H9 (cell line): ENCODE measurements around the gene SLC49A4. TPM values are rescaled to one million over a fixed set of nuclear protein-coding genes. Genes with fewer than 3 reads are reported as not detected.

Experiments
- DNase-seq: peaks from one replicate; pipeline ENCODE4 v3.0.0-alpha.2; 2017
- H2AFZ ChIP-seq: one replicate; pipeline ENCODE4 v1.6.1; 2013; ENCODE audit warnings: mild to moderate bottlenecking, low read length, control low read depth, moderate library complexity
- H2AK5ac ChIP-seq: 2 replicates; pipeline ENCODE4 v1.6.1; 2013; ENCODE audit warnings: low read length, control low read depth, mixed read lengths; ENCODE audit not compliant: insufficient read length
- H2BK120ac ChIP-seq: one replicate; pipeline ENCODE4 v1.6.1; 2013; ENCODE audit warnings: low read depth, mild to moderate bottlenecking, low read length, control low read depth, inconsistent platforms; ENCODE audit not compliant: poor library complexity, severe bottlenecking
- H2BK12ac ChIP-seq: 2 replicates; pipeline ENCODE4 v1.6.1; 2013; ENCODE audit warnings: low read length, control low read depth, mixed read lengths, low read depth; ENCODE audit not compliant: insufficient read length
- H2BK15ac ChIP-seq: 2 replicates; pipeline ENCODE4 v1.6.1; 2013; ENCODE audit warnings: low read depth, low read length, control low read depth
- H2BK20ac ChIP-seq: one replicate; pipeline ENCODE4 v1.6.1; 2013; ENCODE audit warnings: low read depth, mild to moderate bottlenecking, low read length, control low read depth, inconsistent platforms; ENCODE audit not compliant: poor library complexity, severe bottlenecking
- H2BK5ac ChIP-seq: 2 replicates; pipeline ENCODE4 v1.6.1; 2013; ENCODE audit warnings: low read length, control low read depth, mixed read lengths; ENCODE audit not compliant: insufficient read length
- H3K14ac ChIP-seq: 2 replicates; pipeline ENCODE4 v1.6.1; 2013; ENCODE audit warnings: low read length, control low read depth; ENCODE audit not compliant: insufficient read depth
- H3K18ac ChIP-seq: 2 replicates; pipeline ENCODE4 v1.6.1; 2013; ENCODE audit warnings: low read depth, mild to moderate bottlenecking, mixed read lengths, low read length, control low read depth; ENCODE audit not compliant: insufficient read length
- H3K23ac ChIP-seq: 2 replicates; pipeline ENCODE4 v1.6.1; 2013; ENCODE audit warnings: low read length, control low read depth, mixed read lengths, low read depth; ENCODE audit not compliant: insufficient read length
- H3K23me2 ChIP-seq: 2 replicates; pipeline ENCODE4 v1.6.1; 2013; ENCODE audit warnings: low read depth, mild to moderate bottlenecking, mixed read lengths, low read length, control low read depth; ENCODE audit not compliant: insufficient read length, poor library complexity, severe bottlenecking
- H3K27ac ChIP-seq: 2 replicates; pipeline ENCODE4 v1.5.1; 2013; ENCODE audit warnings: low read length, control low read depth, mixed read lengths, low read depth; ENCODE audit not compliant: insufficient read length
- H3K27me3 ChIP-seq: 2 replicates; pipeline ENCODE4 v1.6.1; 2013; ENCODE audit warnings: low read length, control low read depth, inconsistent platforms; ENCODE audit not compliant: insufficient read depth
- H3K4ac ChIP-seq: 2 replicates; pipeline ENCODE4 v1.6.1; 2013; ENCODE audit warnings: low read depth, mild to moderate bottlenecking, control low read depth, inconsistent platforms, low read length, moderate library complexity
- H3K4me1 ChIP-seq: 2 replicates; pipeline ENCODE4 v1.6.1; 2013; ENCODE audit warnings: low read length, control low read depth, inconsistent platforms; ENCODE audit not compliant: insufficient read depth
- H3K4me2 ChIP-seq: 2 replicates; pipeline ENCODE4 v1.6.1; 2013; ENCODE audit warnings: low read length, control low read depth, mixed read lengths; ENCODE audit not compliant: insufficient read length, insufficient read depth
- H3K56ac ChIP-seq: 2 replicates; pipeline ENCODE4 v1.6.1; 2013; ENCODE audit warnings: low read depth, mild to moderate bottlenecking, mixed read lengths, low read length, control low read depth; ENCODE audit not compliant: insufficient read length
- H3K79me1 ChIP-seq: 2 replicates; pipeline ENCODE4 v1.6.1; 2013; ENCODE audit warnings: low read depth, mild to moderate bottlenecking, moderate library complexity, low read length, control low read depth, inconsistent platforms; ENCODE audit not compliant: insufficient read depth, poor library complexity, severe bottlenecking
- H3K79me2 ChIP-seq: 2 replicates; pipeline ENCODE4 v1.6.1; 2013; ENCODE audit warnings: low read length, control low read depth, inconsistent platforms; ENCODE audit not compliant: insufficient read depth
- H3K9ac ChIP-seq: 2 replicates; pipeline ENCODE4 v1.6.1; 2013; ENCODE audit warnings: low read length, control low read depth, mixed read lengths; ENCODE audit not compliant: insufficient read length; ENCODE audit errors: extremely low read depth
- H3K9me3 ChIP-seq: one replicate; pipeline ENCODE4 v1.6.1; 2013; ENCODE audit warnings: low read depth, low read length, inconsistent platforms; ENCODE audit not compliant: control insufficient read depth
- H3T11ph ChIP-seq: one replicate; pipeline ENCODE4 v1.6.1; 2013; ENCODE audit warnings: mild to moderate bottlenecking, low read length, control low read depth, inconsistent platforms
- H4K20me1 ChIP-seq: one replicate; pipeline ENCODE4 v1.6.1; 2013; ENCODE audit not compliant: control insufficient read depth, insufficient read length, insufficient read depth
- H4K5ac ChIP-seq: 2 replicates; pipeline ENCODE4 v1.6.1; 2013; ENCODE audit warnings: low read depth, mild to moderate bottlenecking, mixed read lengths, low read length, control low read depth; ENCODE audit not compliant: insufficient read length
- H4K8ac ChIP-seq: replicated peaks from 2 replicates; pipeline ENCODE4 v1.6.1; 2013; ENCODE audit warnings: low read length, control low read depth, mixed read lengths, low read depth; ENCODE audit not compliant: insufficient read length
- H4K91ac ChIP-seq: 2 replicates; pipeline ENCODE4 v1.6.1; 2013; ENCODE audit warnings: low read depth, mild to moderate bottlenecking, moderate library complexity, mixed read lengths, low read length, control low read depth; ENCODE audit not compliant: insufficient read length
- H3K27ac Mint-ChIP-seq, 3 experiments: 2 replicates in 2 of 3; 3 replicates in 1 of 3; pipeline ENCODE4 v1.8.0; 2020 to 2021; ENCODE audit warnings: mixed read lengths in 3 of 3, mild to moderate bottlenecking in 1 of 3, moderate library complexity in 1 of 3
- H3K27me3 Mint-ChIP-seq: 2 replicates; pipeline ENCODE4 v1.8.0; 2021; ENCODE audit warnings: low read depth, mild to moderate bottlenecking, moderate library complexity, mixed read lengths
- H3K36me3 Mint-ChIP-seq, 3 experiments: 2 replicates in 2 of 3; 3 replicates in 1 of 3; pipeline ENCODE4 v1.8.0; 2020 to 2021; ENCODE audit warnings: low read depth in 3 of 3, mixed read lengths in 3 of 3; ENCODE audit not compliant: insufficient read depth in 1 of 3
- H3K4me1 Mint-ChIP-seq, 2 experiments: 2 replicates each; pipeline ENCODE4 v1.8.0; 2020; ENCODE audit warnings: mixed read lengths in 2 of 2
- H3K4me3 Mint-ChIP-seq, 2 experiments: 2 replicates in 1 of 2; 3 replicates in 1 of 2; pipeline ENCODE4 v1.8.0; 2020 to 2021; ENCODE audit warnings: mild to moderate bottlenecking in 2 of 2, mixed read lengths in 2 of 2, moderate library complexity in 1 of 2
- H3K9me3 Mint-ChIP-seq, 2 experiments: 2 replicates in 1 of 2; 3 replicates in 1 of 2; pipeline ENCODE4 v1.8.0; 2020; ENCODE audit warnings: mild to moderate bottlenecking in 2 of 2, mixed read lengths in 2 of 2, moderate library complexity in 1 of 2
- WGBS: extraction: QIAGEN DNeasy Blood & Tissue Kit; methylation state at CpG from one replicate; pipeline ENCODE4 v1.1.7; 2013; ENCODE audit warnings: missing lambda C conversion rate, low lambda C conversion rate, mixed read lengths; ENCODE audit not compliant: insufficient read length; ENCODE audit errors: extremely low coverage; 5-methylcytosine and 5-hydroxymethylcytosine counted together
- total RNA-seq: library from RNA; stranded (reverse); gene quantifications from 2 replicates; pipeline ENCODE4 v1.2.1, GENCODE V29; 2021
- TF ChIP-seq, protein P1 (sequence below): fragments of 200-600 bp; sonication (generic); conservative IDR thresholded peaks from 3 replicates; pipeline ENCODE4 v1.8.0; 2021; ENCODE audit warnings: antibody characterized with exemption, mild to moderate bottlenecking

Gene SLC49A4
- total RNA-seq, 1 experiment from 2014 or later = 10.7 TPM

DNA sequence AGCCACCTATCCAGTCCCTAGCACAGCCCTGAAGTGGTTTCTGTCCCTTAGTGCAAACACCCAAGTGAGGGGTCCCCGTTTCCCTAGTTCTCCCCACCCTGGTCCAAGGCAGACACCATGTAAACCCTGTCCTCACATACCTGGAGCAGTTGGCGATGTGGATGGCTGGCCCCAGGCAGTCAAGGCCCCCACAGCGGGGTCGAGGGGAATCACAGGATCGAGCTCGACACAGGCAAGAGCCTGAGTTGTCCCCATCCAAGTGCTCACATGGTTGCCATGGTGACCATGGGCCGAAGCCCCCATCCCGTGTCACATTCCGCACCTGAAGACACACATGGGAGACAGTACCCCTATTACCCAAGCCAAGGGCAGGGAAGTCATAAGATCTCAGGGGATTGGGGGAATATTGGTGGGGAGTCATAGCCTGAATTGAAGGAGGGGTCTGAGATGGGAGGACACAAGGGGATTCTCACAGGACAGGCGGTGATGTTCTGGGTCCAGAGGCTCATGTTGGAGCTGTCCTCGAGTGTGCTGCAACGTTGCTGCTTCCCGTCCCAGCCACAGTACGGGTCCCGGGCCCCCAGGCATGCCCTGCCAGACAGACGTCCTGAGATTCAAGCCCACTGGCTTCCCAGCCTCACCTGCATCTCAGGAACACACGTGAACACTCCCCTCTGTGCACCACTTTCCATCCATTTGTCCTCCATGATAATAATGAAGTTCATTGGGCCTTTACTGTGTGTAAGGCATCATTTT lies 120.6 kb downstream of the SLC49A4 start:
- Histone ChIP-seq H3K23ac (no peak overlapping the region), H3K14ac (no peak overlapping the region), H3K9ac (no peak overlapping the region), H2BK120ac (no peak overlapping the region), H2AFZ (no peak overlapping the region), H3K79me1 (no peaks in the 10 kb centered on the region), H2BK5ac (no peak overlapping the region), H3K27me3 (no peaks in the 10 kb centered on the region), H3K56ac (no peak overlapping the region), H2BK20ac (no peak overlapping the region), H3K79me2 (no peaks in the 10 kb centered on the region), H3K27ac (no peak overlapping the region), H4K8ac (no peak overlapping the region), H2AK5ac (no peak overlapping the region), H2BK12ac (no peak overlapping the region), H3K18ac (no peak overlapping the region), H4K20me1 (no peaks in the 10 kb centered on the region), H3K4ac (no peak overlapping the region), H4K91ac (no peak overlapping the region), H3K4me1 (no peaks in the 10 kb centered on the region), H3T11ph (no peak overlapping the region), H3K4me2 (no peak overlapping the region), H4K5ac (no peak overlapping the region), H3K9me3 (no peaks in the 10 kb centered on the region), H3K23me2 (no peaks in the 10 kb centered on the region), H2BK15ac (no peak overlapping the region)
- Mint-ChIP-seq H3K9me3 (no peaks in the 10 kb centered on the region), H3K4me1 (no peaks in the 10 kb centered on the region), H3K27ac (no peak overlapping the region), H3K36me3 (peaks cover 0 to 2% (median 0%) of the 10 kb centered on the region in 3 experiments; a peak in 3 of 7 replicates), H3K4me3 (no peak overlapping the region), H3K27me3 (peaks cover 11% of the 10 kb centered on the region)
- no peak for DNase-seq
- no CpG with 5 or more reads among the region's 17 CpGs for WGBS
- TF ChIP-seq, protein P1, sequence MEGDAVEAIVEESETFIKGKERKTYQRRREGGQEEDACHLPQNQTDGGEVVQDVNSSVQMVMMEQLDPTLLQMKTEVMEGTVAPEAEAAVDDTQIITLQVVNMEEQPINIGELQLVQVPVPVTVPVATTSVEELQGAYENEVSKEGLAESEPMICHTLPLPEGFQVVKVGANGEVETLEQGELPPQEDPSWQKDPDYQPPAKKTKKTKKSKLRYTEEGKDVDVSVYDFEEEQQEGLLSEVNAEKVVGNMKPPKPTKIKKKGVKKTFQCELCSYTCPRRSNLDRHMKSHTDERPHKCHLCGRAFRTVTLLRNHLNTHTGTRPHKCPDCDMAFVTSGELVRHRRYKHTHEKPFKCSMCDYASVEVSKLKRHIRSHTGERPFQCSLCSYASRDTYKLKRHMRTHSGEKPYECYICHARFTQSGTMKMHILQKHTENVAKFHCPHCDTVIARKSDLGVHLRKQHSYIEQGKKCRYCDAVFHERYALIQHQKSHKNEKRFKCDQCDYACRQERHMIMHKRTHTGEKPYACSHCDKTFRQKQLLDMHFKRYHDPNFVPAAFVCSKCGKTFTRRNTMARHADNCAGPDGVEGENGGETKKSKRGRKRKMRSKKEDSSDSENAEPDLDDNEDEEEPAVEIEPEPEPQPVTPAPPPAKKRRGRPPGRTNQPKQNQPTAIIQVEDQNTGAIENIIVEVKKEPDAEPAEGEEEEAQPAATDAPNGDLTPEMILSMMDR = no peak
